ENCODE results near the gene RHBDL1.
A peak's percentile ranks its signal among the peaks of the same experiment; 100 is the strongest.

RHBDL1 gene

GRCh38 chr16:677316-678190 is 2.1 kb downstream of the RHBDL1 start:
- Histone ChIP-seq H3K36me3 (ENCODE audit: insufficient read depth, low read length) (peaks cover 31% of the 10 kb centered on the region), H3K27me3 (ENCODE audit: insufficient read depth, low read length) (peaks cover 5% of the 10 kb centered on the region; the same call in 1 of the 2 replicates), H3K9ac (ENCODE audit: low read depth, low read length) (no peak overlapping the region), H3K9me3 (ENCODE audit: insufficient read depth, low read depth, low read length) (no peaks in the 10 kb centered on the region), H3K4me1 (ENCODE audit: insufficient read depth, low read length) (peaks cover 12% of the 10 kb centered on the region; the same call in 1 of the 2 replicates), H3K4me3 (ENCODE audit: low read length) (no peak overlapping the region), H3K27ac (ENCODE audit: low read depth, low read length) (no peak overlapping the region)
- WGBS = 91% methylated on average over 57 of the region's 57 CpGs

GRCh38 chr16:678209-678857 is 2.9 kb downstream of the RHBDL1 start:
- H3K4me1 ChIP-seq (ENCODE audit: insufficient read depth, low read length) = peaks cover 16% of the 10 kb centered on the region; the same call in 1 of the 2 replicates
- no peaks in the 10 kb centered on the region for H3K9me3 ChIP-seq (ENCODE audit: insufficient read depth, low read depth, low read length)
- peaks cover 5% of the 10 kb centered on the region; the same call in 1 of the 2 replicates for H3K27me3 ChIP-seq (ENCODE audit: insufficient read depth, low read length)
- no peak overlapping the region for H3K4me3 ChIP-seq (ENCODE audit: low read length)
- no peak overlapping the region for H3K9ac ChIP-seq (ENCODE audit: low read depth, low read length)
- H3K27ac ChIP-seq (ENCODE audit: low read depth, low read length) = no peak overlapping the region
- peaks cover 31% of the 10 kb centered on the region for H3K36me3 ChIP-seq (ENCODE audit: insufficient read depth, low read length)
- WGBS = 90% methylated on average over 21 of the region's 21 CpGs

GRCh38 chr16:678858-679813 is 3.7 kb downstream of the RHBDL1 start:
- Histone ChIP-seq H3K27ac (ENCODE audit: low read depth, low read length) (no peak overlapping the region; the same call in 1 of the 2 replicates), H3K27me3 (ENCODE audit: insufficient read depth, low read length) (peaks cover 5% of the 10 kb centered on the region; the same call in 1 of the 2 replicates), H3K9ac (ENCODE audit: low read depth, low read length) (no peak overlapping the region; the same call in 1 of the 2 replicates), H3K36me3 (ENCODE audit: insufficient read depth, low read length) (peaks cover 23% of the 10 kb centered on the region), H3K4me3 (ENCODE audit: low read length) (peak overlapping the region; percentile 62), H3K9me3 (ENCODE audit: insufficient read depth, low read depth, low read length) (no peaks in the 10 kb centered on the region), H3K4me1 (ENCODE audit: insufficient read depth, low read length) (peaks cover 16% of the 10 kb centered on the region; the same call in 1 of the 2 replicates)
- 33% methylated on average over 49 of the region's 52 CpGs for WGBS

- H3K27ac ChIP-seq (ENCODE audit: low read depth, low read length) = peak within 1 kb of the TSS; percentile 72; the same call in 1 of the 2 replicates
- no peaks in the 10 kb centered on the region for H3K9me3 ChIP-seq (ENCODE audit: insufficient read depth, low read depth, low read length)
Measured at GRCh38 chr16:679814-680624, 4.5 kb downstream of the RHBDL1 start, which contains the start of gene STUB1. STUB1 (plus strand) TSS chr16:680410; CDS start chr16:680526, 116 bp downstream.

GRCh38 chr16:680625-680945 is 5.1 kb downstream of the RHBDL1 start:
- Histone ChIP-seq H3K4me3 (ENCODE audit: low read length) (peak overlapping the region; percentile 91), H3K27me3 (ENCODE audit: insufficient read depth, low read length) (no peaks in the 10 kb centered on the region), H3K36me3 (ENCODE audit: insufficient read depth, low read length) (peaks cover 24% of the 10 kb centered on the region), H3K9ac (ENCODE audit: low read depth, low read length) (peak overlapping the region; percentile 89), H3K27ac (ENCODE audit: low read depth, low read length) (peak overlapping the region; percentile 72; the same call in 1 of the 2 replicates), H3K9me3 (ENCODE audit: insufficient read depth, low read depth, low read length) (no peaks in the 10 kb centered on the region), H3K4me1 (ENCODE audit: insufficient read depth, low read length) (peaks cover 10% of the 10 kb centered on the region; the same call in 1 of the 2 replicates)
- WGBS = under 1% methylated on average over 38 of the region's 38 CpGs

More at GRCh38 chr16:679814-680624, 4.5 kb downstream of the RHBDL1 start, which contains the start of gene STUB1:
- Histone ChIP-seq H3K36me3 (ENCODE audit: insufficient read depth, low read length) (peaks cover 21% of the 10 kb centered on the region), H3K4me1 (ENCODE audit: insufficient read depth, low read length) (peaks cover 10% of the 10 kb centered on the region; the same call in 1 of the 2 replicates), H3K27me3 (ENCODE audit: insufficient read depth, low read length) (peaks cover 4% of the 10 kb centered on the region; the same call in 1 of the 2 replicates), H3K4me3 (ENCODE audit: low read length) (peak within 1 kb of the TSS; percentile 91), H3K9ac (ENCODE audit: low read depth, low read length) (peak within 1 kb of the TSS; percentile 89)
- WGBS = under 1% methylated on average over 85 of the region's 91 CpGs

- Histone ChIP-seq H3K9ac (ENCODE audit: low read depth, low read length) (peak overlapping the region; percentile 89), H3K27me3 (ENCODE audit: insufficient read depth, low read length) (no peaks in the 10 kb centered on the region), H3K27ac (ENCODE audit: low read depth, low read length) (no peak overlapping the region; the same call in 1 of the 2 replicates), H3K9me3 (ENCODE audit: insufficient read depth, low read depth, low read length) (no peaks in the 10 kb centered on the region), H3K4me3 (ENCODE audit: low read length) (peak overlapping the region; percentile 91), H3K36me3 (ENCODE audit: insufficient read depth, low read length) (peaks cover 27% of the 10 kb centered on the region), H3K4me1 (ENCODE audit: insufficient read depth, low read length) (peaks cover 10% of the 10 kb centered on the region; the same call in 1 of the 2 replicates)
- 60% methylated on average over 44 of the region's 44 CpGs for WGBS
Measured at GRCh38 chr16:680967-681745, 5.7 kb downstream of the RHBDL1 start.

GRCh38 chr16:681746-682427 is 6.4 kb downstream of the RHBDL1 start:
- Histone ChIP-seq H3K9me3 (ENCODE audit: insufficient read depth, low read depth, low read length) (no peaks in the 10 kb centered on the region), H3K36me3 (ENCODE audit: insufficient read depth, low read length) (peaks cover 34% of the 10 kb centered on the region), H3K9ac (ENCODE audit: low read depth, low read length) (no peak overlapping the region), H3K27me3 (ENCODE audit: insufficient read depth, low read length) (no peaks in the 10 kb centered on the region), H3K4me3 (ENCODE audit: low read length) (peak overlapping the region; percentile 91), H3K4me1 (ENCODE audit: insufficient read depth, low read length) (peaks cover 10% of the 10 kb centered on the region; the same call in 1 of the 2 replicates), H3K27ac (ENCODE audit: low read depth, low read length) (no peak overlapping the region)
- WGBS = 93% methylated on average over 28 of the region's 28 CpGs

- Histone ChIP-seq H3K27me3 (ENCODE audit: insufficient read depth, low read length) (no peaks in the 10 kb centered on the region), H3K9ac (ENCODE audit: low read depth, low read length) (no peak overlapping the region), H3K36me3 (ENCODE audit: insufficient read depth, low read length) (peaks cover 40% of the 10 kb centered on the region), H3K4me1 (ENCODE audit: insufficient read depth, low read length) (peaks cover 10% of the 10 kb centered on the region; the same call in 1 of the 2 replicates), H3K9me3 (ENCODE audit: insufficient read depth, low read depth, low read length) (no peaks in the 10 kb centered on the region), H3K4me3 (ENCODE audit: low read length) (peak overlapping the region; percentile 83), H3K27ac (ENCODE audit: low read depth, low read length) (no peak overlapping the region)
- WGBS = 93% methylated on average over 36 of the region's 36 CpGs
Measured at GRCh38 chr16:682493-683395, 7.3 kb downstream of the RHBDL1 start.

All from HUES64 (cell line).